Upper lobe of left lung (tissue), 6 donors: Measurements from ENCODE around the gene ZBBX. TPM values are rescaled to one million over a fixed set of nuclear protein-coding genes. Genes with fewer than 3 reads are reported as not detected.

Experiments
- ATAC-seq, 2 donors: fragments of 200-7000 bp; cut with Tn5 transposase; one replicate each; pipeline ENCODE4 v1.9.1; 2022; ENCODE audit warnings: mild to moderate bottlenecking in 2 of 2, moderate library complexity in 2 of 2; ENCODE audit not compliant: low FRiP score in 2 of 2
- DNase-seq, 2 donors: peaks; one replicate each; pipeline ENCODE4 v3.0.0-alpha.2; 2019 to 2020
- H3K27ac ChIP-seq, 4 donors: fragments of 200-600 bp; sonication (generic); one replicate each; pipeline ENCODE4 v1.5.1; 2016 to 2019
- H3K27me3 ChIP-seq, 4 donors: fragments of 200-600 bp; sonication (generic); one replicate each; pipeline ENCODE4 v1.5.1; 2017 to 2019
- H3K36me3 ChIP-seq, 4 donors: fragments of 200-600 bp; sonication (generic); one replicate each; pipeline ENCODE4 v1.5.1; 2016 to 2019
- H3K4me1 ChIP-seq, 4 donors: fragments of 200-600 bp; sonication (generic); one replicate each; pipeline ENCODE4 v1.5.1; 2018 to 2019
- H3K4me3 ChIP-seq, 4 donors: fragments of 200-600 bp; sonication (generic); one replicate each; pipeline ENCODE4 v1.5.1; 2017 to 2019; ENCODE audit warnings: mild to moderate bottlenecking in 2 of 4, moderate library complexity in 1 of 4
- H3K9me3 ChIP-seq, 4 donors: fragments of 200-600 bp; sonication (generic); one replicate each; pipeline ENCODE4 v1.5.1; 2018 to 2019
- EP300 ChIP-seq, 4 donors: sonication (generic); formaldehyde crosslinking; IDR thresholded peaks; one replicate each; pipeline ENCODE4 v1.5.1; 2017; ENCODE audit warnings: antibody characterized with exemption in 4 of 4, control low read depth in 2 of 4
- POLR2A ChIP-seq, 4 donors: fragments of 450-650 bp; IDR thresholded peaks; one replicate each; pipeline ENCODE4 v1.5.1; 2016 to 2017; ENCODE audit warnings: antibody characterized with exemption in 4 of 4, mild to moderate bottlenecking in 2 of 4
- POLR2AphosphoS5 ChIP-seq, 2 donors: sonication (generic); formaldehyde crosslinking; IDR thresholded peaks; one replicate each; pipeline ENCODE4 v1.5.1; 2017; ENCODE audit warnings: antibody characterized with exemption in 2 of 2
- WGBS, 2 donors: methylation state at CpG; one replicate each; pipeline ENCODE4 v1.1.5; 2017 to 2018; 5-methylcytosine and 5-hydroxymethylcytosine counted together
- total RNA-seq, 6 donors: library from RNA; depleted of rRNA in 4 of 6; stranded (reverse); fragments of >200 nt in 4 of 6; gene quantifications; one replicate each; pipeline versions ENCODE4 v1.1.0 to v1.2.1, GENCODE V29; 2016 to 2021
- TF ChIP-seq, protein P1 (sequence below), 6 experiments: fragments of 450-650 bp in 4 of 6; fragments of 200-600 bp in 2 of 6; sonication (generic) in 2 of 6; IDR thresholded peaks; one replicate each; pipeline ENCODE4 v1.5.1; 2016 to 2019; ENCODE audit warnings: antibody characterized with exemption in 6 of 6
- donor health status: DM: no; HTN: no; CAD: no; lungs with moderate emphysema.
- donor health status: DM: no; HTN: yes; CAD: no; lungs with severe emphysema.

Gene ZBBX
- total RNA-seq, 6 donors from 2014 or later = 0.31 to 81.3 (median 7.4) TPM

GRCh38 chr3:167306319-167306718 is 73.8 kb downstream of the ZBBX start:
- no peaks in the 10 kb centered on the region for H3K36me3 ChIP-seq
- no peaks in the 10 kb centered on the region for H3K27me3 ChIP-seq
- 84 to 100% methylated on average over 1 of the region's 1 CpG for WGBS, 2 donors
- no peak for TF ChIP-seq POLR2AphosphoS5 (IDR thresholded peaks at IDR 0.05)
- TF ChIP-seq, protein P1, sequence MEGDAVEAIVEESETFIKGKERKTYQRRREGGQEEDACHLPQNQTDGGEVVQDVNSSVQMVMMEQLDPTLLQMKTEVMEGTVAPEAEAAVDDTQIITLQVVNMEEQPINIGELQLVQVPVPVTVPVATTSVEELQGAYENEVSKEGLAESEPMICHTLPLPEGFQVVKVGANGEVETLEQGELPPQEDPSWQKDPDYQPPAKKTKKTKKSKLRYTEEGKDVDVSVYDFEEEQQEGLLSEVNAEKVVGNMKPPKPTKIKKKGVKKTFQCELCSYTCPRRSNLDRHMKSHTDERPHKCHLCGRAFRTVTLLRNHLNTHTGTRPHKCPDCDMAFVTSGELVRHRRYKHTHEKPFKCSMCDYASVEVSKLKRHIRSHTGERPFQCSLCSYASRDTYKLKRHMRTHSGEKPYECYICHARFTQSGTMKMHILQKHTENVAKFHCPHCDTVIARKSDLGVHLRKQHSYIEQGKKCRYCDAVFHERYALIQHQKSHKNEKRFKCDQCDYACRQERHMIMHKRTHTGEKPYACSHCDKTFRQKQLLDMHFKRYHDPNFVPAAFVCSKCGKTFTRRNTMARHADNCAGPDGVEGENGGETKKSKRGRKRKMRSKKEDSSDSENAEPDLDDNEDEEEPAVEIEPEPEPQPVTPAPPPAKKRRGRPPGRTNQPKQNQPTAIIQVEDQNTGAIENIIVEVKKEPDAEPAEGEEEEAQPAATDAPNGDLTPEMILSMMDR (IDR thresholded peaks at IDR 0.05) = no peak
- TF ChIP-seq POLR2A (IDR thresholded peaks at IDR 0.05) = no peak
- TF ChIP-seq EP300 (IDR thresholded peaks at IDR 0.05) = no peak
- no peaks in the 10 kb centered on the region for H3K9me3 ChIP-seq
- DNase-seq = no peak
- no peak overlapping the region for H3K4me3 ChIP-seq
- no peak overlapping the region for H3K27ac ChIP-seq
- H3K4me1 ChIP-seq = no peaks in the 10 kb centered on the region
- no peak for ATAC-seq

- no peak overlapping the region for H3K27ac ChIP-seq
- no peak for ATAC-seq
- no peaks in the 10 kb centered on the region for H3K9me3 ChIP-seq
- DNase-seq = no peak
- TF ChIP-seq POLR2A (IDR thresholded peaks at IDR 0.05) = no peak
- TF ChIP-seq, protein P1 (IDR thresholded peaks at IDR 0.05) = no peak
- TF ChIP-seq EP300 (IDR thresholded peaks at IDR 0.05) = no peak
- no peak for TF ChIP-seq POLR2AphosphoS5 (IDR thresholded peaks at IDR 0.05)
- no peak overlapping the region for H3K4me3 ChIP-seq
- no peaks in the 10 kb centered on the region for H3K27me3 ChIP-seq
- WGBS, 2 donors = 0% methylated on average over 1 of the region's 1 CpG
- H3K4me1 ChIP-seq = no peaks in the 10 kb centered on the region
- H3K36me3 ChIP-seq = no peaks in the 10 kb centered on the region
Observed at GRCh38 chr3:167305340-167305890, 74.7 kb downstream of the ZBBX start.

DNA sequence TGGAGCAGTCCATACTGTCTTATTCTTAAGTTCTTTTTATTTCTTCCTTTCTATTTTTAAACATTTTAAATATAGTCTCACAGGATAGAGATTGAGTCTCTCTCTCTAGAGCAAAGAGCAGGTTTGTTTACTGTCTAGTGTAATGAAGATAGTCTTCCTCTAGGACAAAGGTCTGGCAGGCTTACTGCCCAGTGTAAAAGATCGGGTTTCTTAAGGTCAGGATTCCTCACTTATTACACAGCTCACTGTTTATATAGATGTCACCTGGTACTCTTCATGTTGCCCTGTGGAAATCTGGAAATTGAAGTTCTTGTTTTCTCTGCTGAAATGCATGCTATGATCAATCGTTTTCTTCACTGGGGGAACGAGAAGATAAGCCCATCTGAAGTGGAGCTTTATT is 76.0 kb downstream of the ZBBX start:
- DNase-seq (no peak), ATAC-seq (no peak)
- no peaks in the 10 kb centered on the region for H3K9me3 ChIP-seq
- no peaks in the 10 kb centered on the region for H3K36me3 ChIP-seq
- H3K4me3 ChIP-seq = no peak overlapping the region
- no peaks in the 10 kb centered on the region for H3K4me1 ChIP-seq
- no peak overlapping the region for H3K27ac ChIP-seq
- 42 to 63% methylated on average over 3 of the region's 3 CpGs for WGBS, 2 donors
- TF ChIP-seq POLR2AphosphoS5 (IDR thresholded peaks at IDR 0.05) (no peak), POLR2A (IDR thresholded peaks at IDR 0.05) (no peak), EP300 (IDR thresholded peaks at IDR 0.05) (no peak)
- TF ChIP-seq, protein P1 (IDR thresholded peaks at IDR 0.05) = no peak
- H3K27me3 ChIP-seq = no peaks in the 10 kb centered on the region

DNA sequence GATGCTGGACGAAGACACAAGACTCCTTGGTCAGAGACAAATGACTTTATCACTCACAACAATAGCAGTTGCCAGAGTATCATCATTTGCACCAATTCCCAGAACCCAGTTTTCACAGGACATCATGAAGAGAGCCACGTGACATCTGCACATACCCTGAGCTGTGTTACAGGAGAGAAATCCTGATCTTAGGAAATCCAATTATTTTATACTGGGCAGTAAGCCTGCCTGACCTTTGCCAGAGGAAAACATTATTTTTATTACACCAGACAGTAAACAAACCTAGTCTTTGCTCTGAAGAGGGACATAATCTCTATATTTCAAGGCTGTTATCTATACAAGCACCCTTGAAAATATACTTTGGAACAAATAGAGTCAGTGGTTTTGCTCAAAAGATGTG is 77.4 kb downstream of the ZBBX start:
- no peaks in the 10 kb centered on the region for H3K27me3 ChIP-seq
- no peaks in the 10 kb centered on the region for H3K36me3 ChIP-seq
- 62 to 66% methylated on average over 2 of the region's 2 CpGs for WGBS, 2 donors
- ATAC-seq (no peak), DNase-seq (no peak)
- H3K27ac ChIP-seq = no peak overlapping the region
- no peak overlapping the region for H3K4me3 ChIP-seq
- no peaks in the 10 kb centered on the region for H3K4me1 ChIP-seq
- TF ChIP-seq POLR2AphosphoS5 (IDR thresholded peaks at IDR 0.05) (no peak), POLR2A (IDR thresholded peaks at IDR 0.05) (no peak), EP300 (IDR thresholded peaks at IDR 0.05) (no peak)
- TF ChIP-seq, protein P1 (IDR thresholded peaks at IDR 0.05) = no peak
- no peaks in the 10 kb centered on the region for H3K9me3 ChIP-seq

DNA sequence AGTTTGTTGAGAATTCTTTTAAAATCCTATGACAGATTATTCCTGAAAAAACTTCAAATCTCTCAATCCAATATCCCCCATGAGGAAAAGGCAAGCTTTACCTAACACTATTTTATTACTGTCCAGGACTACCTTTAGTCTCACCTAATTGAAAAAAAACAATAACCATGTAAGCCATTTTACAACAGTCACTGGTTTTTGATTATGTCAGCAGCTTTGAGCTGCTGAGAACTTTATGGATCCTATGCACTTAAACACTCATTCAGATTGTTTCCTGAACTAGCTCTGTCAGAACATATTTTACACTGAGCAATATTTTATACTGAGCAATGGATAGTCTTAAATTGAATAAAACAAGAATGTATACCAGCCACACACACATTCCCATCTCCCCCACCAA is 79.9 kb downstream of the ZBBX start:
- H3K36me3 ChIP-seq = no peaks in the 10 kb centered on the region
- ATAC-seq = no peak
- no peak for TF ChIP-seq POLR2A (IDR thresholded peaks at IDR 0.05)
- no peak for TF ChIP-seq POLR2AphosphoS5 (IDR thresholded peaks at IDR 0.05)
- TF ChIP-seq, protein P1 (IDR thresholded peaks at IDR 0.05) = no peak
- TF ChIP-seq EP300 (IDR thresholded peaks at IDR 0.05) = no peak
- no peak for DNase-seq
- no peaks in the 10 kb centered on the region for H3K9me3 ChIP-seq
- no peak overlapping the region for H3K27ac ChIP-seq
- no peak overlapping the region for H3K4me3 ChIP-seq
- H3K4me1 ChIP-seq = no peaks in the 10 kb centered on the region
- H3K27me3 ChIP-seq = no peaks in the 10 kb centered on the region
